H1 (cell line): Measurements from ENCODE around the gene CLIC3. TPM values are rescaled to one million over a fixed set of nuclear protein-coding genes. Genes with fewer than 3 reads are reported as not detected.

Source experiments
- BACH1 ChIP-seq: IDR thresholded peaks from 2 replicates; pipeline ENCODE4 v1.6.1; 2012; ENCODE audit warnings: low read length, improper control_type of control experiment
- CREB1 ChIP-seq: IDR thresholded peaks from 2 replicates; pipeline ENCODE4 v1.6.1; 2012; ENCODE audit warnings: inconsistent platforms
- CTBP2 ChIP-seq: IDR thresholded peaks from 2 replicates; pipeline ENCODE4 v1.7.0; 2011; ENCODE audit warnings: borderline replicate concordance, mild to moderate bottlenecking, moderate library complexity, mixed read lengths, low read length; ENCODE audit not compliant: insufficient read depth, insufficient read length
- EP300 ChIP-seq, 2 experiments: IDR thresholded peaks; 1 replicate in 1 of 2; 2 replicates in 1 of 2; pipeline ENCODE4 v1.6.1; 2011 to 2012; ENCODE audit warnings: low read depth in 2 of 2, low read length in 2 of 2, mild to moderate bottlenecking in 2 of 2, borderline replicate concordance in 1 of 2, inconsistent platforms in 1 of 2, moderate library complexity in 1 of 2
- POLR2A ChIP-seq, 2 experiments: IDR thresholded peaks; 1 replicate in 1 of 2; 2 replicates in 1 of 2; pipeline ENCODE4 v1.6.1; 2011; ENCODE audit warnings: low read depth in 2 of 2, low read length in 2 of 2, mild to moderate bottlenecking in 2 of 2; ENCODE audit errors: control extremely low read depth in 1 of 2
- POLR2AphosphoS5 ChIP-seq: IDR thresholded peaks from 2 replicates; pipeline ENCODE4 v1.6.1; 2011; ENCODE audit warnings: low read depth, low read length
- POU5F1 ChIP-seq: IDR thresholded peaks from 2 replicates; pipeline ENCODE4 v1.6.1; 2011; ENCODE audit warnings: low read depth, mild to moderate bottlenecking, low read length, moderate library complexity
- RAD21 ChIP-seq, 2 experiments: IDR thresholded peaks in 1 of 2; conservative IDR thresholded peaks in 1 of 2; 2 replicates each; pipeline ENCODE4 v1.6.1; 2011; ENCODE audit warnings: low read depth in 2 of 2, low read length in 2 of 2, improper control_type of control experiment in 1 of 2, inconsistent platforms in 1 of 2, mild to moderate bottlenecking in 1 of 2, moderate library complexity in 1 of 2
- RNF2 ChIP-seq: fragments of 200-900, 300-1000 bp; sonication (generic); IDR thresholded peaks from 2 replicates; pipeline ENCODE4 v1.7.1; 2016; ENCODE audit warnings: borderline replicate concordance, low read depth, mild to moderate bottlenecking, antibody characterized with exemption, low read length; ENCODE audit not compliant: poor library complexity, severe bottlenecking; ENCODE audit errors: missing control alignments
- SIN3A ChIP-seq, 2 experiments: IDR thresholded peaks in 1 of 2; conservative IDR thresholded peaks in 1 of 2; 2 replicates each; pipeline ENCODE4 v1.6.1; 2011 to 2012; ENCODE audit warnings: low read length in 2 of 2, improper control_type of control experiment in 1 of 2, low read depth in 1 of 2, mild to moderate bottlenecking in 1 of 2
- SP2 ChIP-seq: IDR thresholded peaks from 2 replicates; pipeline ENCODE4 v1.6.1; 2012; ENCODE audit warnings: mild to moderate bottlenecking, low read length, inconsistent platforms
- SRF ChIP-seq: IDR thresholded peaks from 2 replicates; pipeline ENCODE4 v1.6.1; 2011; ENCODE audit warnings: mild to moderate bottlenecking, low read depth, low read length, moderate library complexity
- SUZ12 ChIP-seq: fragments of 200-600 bp; sonication (generic); IDR thresholded peaks from 2 replicates; pipeline ENCODE4 v1.6.1; 2012; ENCODE audit warnings: mild to moderate bottlenecking, inconsistent platforms, low read length, moderate library complexity, mixed read lengths
- TAF1 ChIP-seq: IDR thresholded peaks from 2 replicates; pipeline ENCODE4 v1.6.1; 2011; ENCODE audit warnings: mild to moderate bottlenecking, low read depth, low read length
- TCF12 ChIP-seq: IDR thresholded peaks from 2 replicates; pipeline ENCODE4 v1.6.1; 2011; ENCODE audit warnings: low read depth, mild to moderate bottlenecking, low read length
- polyA plus RNA-seq, 7 experiments: library from polyadenylated mRNA; depleted of rRNA in 3 of 7; stranded (reverse) in 5 of 7; unstranded in 2 of 7; fragments of >200 nt in 5 of 7; fragments of 200-250 nt in 2 of 7; gene quantifications; 1 replicate in 5 of 7; 2 replicates in 1 of 7; 4 replicates in 1 of 7; pipeline versions ENCODE4 v1.2.1 to v1.2.3, GENCODE V29; 2011 to 2013; ENCODE audit warnings: missing spikeins in 2 of 7, mixed read lengths in 2 of 7
- total RNA-seq: library from RNA; stranded (reverse); fragmentation: NEBNext Ultra II Directional; extraction: Animal tissue kit (Norgen Biotek cat#: 25700); gene quantifications from 2 replicates; pipeline ENCODE4 v1.2.1, GENCODE V29; 2021
- TF ChIP-seq, protein P1 (sequence below): IDR thresholded peaks from 2 replicates; pipeline ENCODE4 v1.6.1; 2012; ENCODE audit warnings: low read length, inconsistent platforms
- TF ChIP-seq, protein P2 (sequence below): IDR thresholded peaks from 2 replicates; pipeline ENCODE4 v1.6.1; 2011; ENCODE audit warnings: low read depth, mild to moderate bottlenecking, low read length; ENCODE audit not compliant: insufficient read depth
- TF ChIP-seq, protein P3 (sequence below): IDR thresholded peaks from 2 replicates; pipeline ENCODE4 v1.6.1; 2012; ENCODE audit warnings: inconsistent platforms
- TF ChIP-seq, protein P4 (sequence below), 3 experiments: IDR thresholded peaks; 1 replicate in 2 of 3; 2 replicates in 1 of 3; pipeline versions ENCODE4 v1.5.1 to v1.6.1; 2011; ENCODE audit warnings: low read length in 3 of 3, mild to moderate bottlenecking in 3 of 3, inconsistent platforms in 2 of 3, low read depth in 1 of 3, moderate library complexity in 1 of 3; ENCODE audit not compliant: insufficient read depth in 1 of 3; ENCODE audit errors: control extremely low read depth in 1 of 3

The CLIC3 gene
- total and polyA plus RNA-seq, 2 of the 8 experiments (the other 6 are each of a cell fraction or from before 2014, with no cell fraction given): 0.12 TPM; not detected in 1

DNA sequence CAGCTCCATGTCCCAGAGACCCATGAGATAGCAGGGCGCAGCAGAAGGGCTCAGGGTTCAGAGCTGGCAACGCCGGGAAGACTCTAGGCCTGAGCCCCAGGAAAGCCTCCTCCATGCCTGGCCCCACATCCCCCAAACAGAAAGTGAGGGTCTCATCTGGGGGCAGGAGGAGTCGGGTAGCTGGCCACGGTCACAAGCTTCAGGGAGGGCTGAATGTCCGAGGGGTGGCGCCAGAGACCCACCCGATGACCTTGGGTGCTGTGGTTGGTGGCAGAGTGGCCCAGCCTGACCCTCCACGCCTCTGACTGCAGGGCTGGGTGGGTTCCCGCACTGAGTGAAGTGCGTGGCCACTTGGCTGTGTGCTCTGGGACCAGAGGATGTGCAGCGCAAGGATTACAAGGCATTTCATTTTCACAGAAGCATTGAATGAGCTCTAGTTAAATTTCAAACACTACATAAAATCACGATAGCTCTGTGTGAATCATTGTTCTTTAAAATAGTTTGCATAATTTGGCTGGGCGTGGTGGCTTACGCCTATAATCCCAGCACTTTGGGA, 48.3 kb downstream of the CLIC3 start (continued):
- TF ChIP-seq SP2 (no peak), POLR2AphosphoS5 (no peak), SRF (no peak), EP300 (IDR thresholded peaks at IDR 0.05; ENCODE audit: borderline replicate concordance in 1 of 2, low read depth in 2 of 2, low read length in 2 of 2) (no peak), SUZ12 (no peak), RAD21 (IDR thresholded peaks at IDR 0.05 in 1 of 2, conservative IDR thresholded peaks at IDR 0.05 in 1 of 2; ENCODE audit: low read depth in 2 of 2, low read length in 2 of 2) (peak; percentile 75 to 83), TAF1 (no peak), CREB1 (no peak), BACH1 (peak; percentile 59), RNF2 (no peak), POLR2A (IDR thresholded peaks at IDR 0.05; ENCODE audit: control extremely low read depth in 1 of 2, low read depth in 2 of 2, low read length in 2 of 2) (no peak), CTBP2 (no peak), SIN3A (conservative IDR thresholded peaks at IDR 0.05 in 1 of 2, IDR thresholded peaks at IDR 0.05 in 1 of 2; ENCODE audit: low read depth in 1 of 2, low read length in 2 of 2) (no peak), TCF12 (no peak), POU5F1 (no peak)
- TF ChIP-seq, protein P1, sequence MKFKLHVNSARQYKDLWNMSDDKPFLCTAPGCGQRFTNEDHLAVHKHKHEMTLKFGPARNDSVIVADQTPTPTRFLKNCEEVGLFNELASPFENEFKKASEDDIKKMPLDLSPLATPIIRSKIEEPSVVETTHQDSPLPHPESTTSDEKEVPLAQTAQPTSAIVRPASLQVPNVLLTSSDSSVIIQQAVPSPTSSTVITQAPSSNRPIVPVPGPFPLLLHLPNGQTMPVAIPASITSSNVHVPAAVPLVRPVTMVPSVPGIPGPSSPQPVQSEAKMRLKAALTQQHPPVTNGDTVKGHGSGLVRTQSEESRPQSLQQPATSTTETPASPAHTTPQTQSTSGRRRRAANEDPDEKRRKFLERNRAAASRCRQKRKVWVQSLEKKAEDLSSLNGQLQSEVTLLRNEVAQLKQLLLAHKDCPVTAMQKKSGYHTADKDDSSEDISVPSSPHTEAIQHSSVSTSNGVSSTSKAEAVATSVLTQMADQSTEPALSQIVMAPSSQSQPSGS: no peak
- TF ChIP-seq, protein P2, sequence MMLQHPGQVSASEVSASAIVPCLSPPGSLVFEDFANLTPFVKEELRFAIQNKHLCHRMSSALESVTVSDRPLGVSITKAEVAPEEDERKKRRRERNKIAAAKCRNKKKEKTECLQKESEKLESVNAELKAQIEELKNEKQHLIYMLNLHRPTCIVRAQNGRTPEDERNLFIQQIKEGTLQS: no peak
- TF ChIP-seq, protein P3, sequence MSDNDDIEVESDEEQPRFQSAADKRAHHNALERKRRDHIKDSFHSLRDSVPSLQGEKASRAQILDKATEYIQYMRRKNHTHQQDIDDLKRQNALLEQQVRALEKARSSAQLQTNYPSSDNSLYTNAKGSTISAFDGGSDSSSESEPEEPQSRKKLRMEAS: no peak
- TF ChIP-seq, protein P4, sequence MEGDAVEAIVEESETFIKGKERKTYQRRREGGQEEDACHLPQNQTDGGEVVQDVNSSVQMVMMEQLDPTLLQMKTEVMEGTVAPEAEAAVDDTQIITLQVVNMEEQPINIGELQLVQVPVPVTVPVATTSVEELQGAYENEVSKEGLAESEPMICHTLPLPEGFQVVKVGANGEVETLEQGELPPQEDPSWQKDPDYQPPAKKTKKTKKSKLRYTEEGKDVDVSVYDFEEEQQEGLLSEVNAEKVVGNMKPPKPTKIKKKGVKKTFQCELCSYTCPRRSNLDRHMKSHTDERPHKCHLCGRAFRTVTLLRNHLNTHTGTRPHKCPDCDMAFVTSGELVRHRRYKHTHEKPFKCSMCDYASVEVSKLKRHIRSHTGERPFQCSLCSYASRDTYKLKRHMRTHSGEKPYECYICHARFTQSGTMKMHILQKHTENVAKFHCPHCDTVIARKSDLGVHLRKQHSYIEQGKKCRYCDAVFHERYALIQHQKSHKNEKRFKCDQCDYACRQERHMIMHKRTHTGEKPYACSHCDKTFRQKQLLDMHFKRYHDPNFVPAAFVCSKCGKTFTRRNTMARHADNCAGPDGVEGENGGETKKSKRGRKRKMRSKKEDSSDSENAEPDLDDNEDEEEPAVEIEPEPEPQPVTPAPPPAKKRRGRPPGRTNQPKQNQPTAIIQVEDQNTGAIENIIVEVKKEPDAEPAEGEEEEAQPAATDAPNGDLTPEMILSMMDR (IDR thresholded peaks at IDR 0.05; ENCODE audit: control extremely low read depth in 1 of 3, insufficient read depth in 1 of 3, low read depth in 1 of 3, low read length in 3 of 3): peak in 2 of 3 experiments; percentile 74 to 82; a peak in 3 of 4 replicates
